Hepatocyte (in vitro differentiated cells): ENCODE results near the gene ZFTA. TPM values are rescaled to one million over a fixed set of nuclear protein-coding genes. Genes with fewer than 3 reads are reported as not detected.

ENCODE experiments used
- DNase-seq: peaks from one replicate; pipeline ENCODE4 v3.0.0-alpha.2; 2016; ENCODE audit warnings: low spot score
- H2AFZ ChIP-seq: fragments of 200-600 bp; sonication (generic); 2 replicates; pipeline ENCODE4 v1.6.0; 2016; ENCODE audit warnings: antibody characterized with exemption, mild to moderate bottlenecking
- H3K27ac ChIP-seq: fragments of 200-600 bp; sonication (generic); 2 replicates; pipeline ENCODE4 v1.5.1; 2016; ENCODE audit warnings: mild to moderate bottlenecking
- H3K27me3 ChIP-seq: fragments of 200-600 bp; sonication (generic); 2 replicates; pipeline ENCODE4 v1.6.1; 2016
- H3K36me3 ChIP-seq: fragments of 200-600 bp; sonication (generic); replicated peaks from 2 replicates; pipeline ENCODE4 v1.5.1; 2016; ENCODE audit warnings: low read depth; ENCODE audit not compliant: insufficient read depth
- H3K4me1 ChIP-seq: fragments of 200-600 bp; sonication (generic); 2 replicates; pipeline ENCODE4 v1.5.1; 2016; ENCODE audit warnings: mild to moderate bottlenecking, moderate library complexity; ENCODE audit not compliant: insufficient read depth
- H3K4me2 ChIP-seq: fragments of 200-600 bp; sonication (generic); 2 replicates; pipeline ENCODE4 v1.6.0; 2016
- H3K4me3 ChIP-seq: fragments of 200-600 bp; sonication (generic); 2 replicates; pipeline ENCODE4 v1.5.1; 2016; ENCODE audit warnings: mild to moderate bottlenecking
- H3K79me2 ChIP-seq: fragments of 200-600 bp; sonication (generic); 2 replicates; pipeline ENCODE4 v1.6.0; 2017; ENCODE audit warnings: mild to moderate bottlenecking
- H3K9me2 ChIP-seq: fragments of 200-600 bp; sonication (generic); replicated peaks from 2 replicates; pipeline ENCODE4 v1.6.0; 2017; ENCODE audit warnings: mild to moderate bottlenecking; ENCODE audit not compliant: insufficient read depth
- H3K9me3 ChIP-seq: fragments of 200-600 bp; sonication (generic); 2 replicates; pipeline ENCODE4 v1.5.1; 2016; ENCODE audit warnings: low read depth, mild to moderate bottlenecking
- H4K20me1 ChIP-seq: fragments of 200-600 bp; sonication (generic); 2 replicates; pipeline ENCODE4 v1.6.0; 2016; ENCODE audit warnings: mild to moderate bottlenecking; ENCODE audit not compliant: insufficient read depth, poor library complexity, severe bottlenecking
- CTCF ChIP-seq: fragments of 200-600 bp; sonication (generic); IDR thresholded peaks from 2 replicates; pipeline ENCODE4 v1.5.1; 2016; ENCODE audit warnings: antibody characterized with exemption, mild to moderate bottlenecking; ENCODE audit not compliant: poor library complexity
- EZH2 ChIP-seq: fragments of 200-600 bp; sonication (generic); IDR thresholded peaks from 2 replicates; pipeline ENCODE4 v1.6.1; 2016; ENCODE audit warnings: antibody characterized with exemption, mild to moderate bottlenecking, borderline replicate concordance
- EZH2phosphoT487 ChIP-seq: fragments of 200-600 bp; sonication (generic); IDR thresholded peaks from one replicate; pipeline ENCODE4 v1.6.1; 2018; ENCODE audit warnings: antibody characterized with exemption, mild to moderate bottlenecking, low read depth, moderate library complexity; ENCODE audit not compliant: unreplicated experiment, severe bottlenecking
- WGBS: methylation state at CpG from one replicate; pipeline ENCODE4 v1.1.6; 2016; ENCODE audit warnings: low lambda C conversion rate; ENCODE audit errors: missing lambda C conversion rate; 5-methylcytosine and 5-hydroxymethylcytosine counted together
- polyA plus RNA-seq: library from polyadenylated mRNA; unstranded; fragments of >200 nt; fragmentation: Nextera tagmentation; extraction: Ambion mirVana; gene quantifications from 2 replicates; pipeline ENCODE4 v1.2.1, GENCODE V29; 2016
- total RNA-seq: library from RNA; depleted of rRNA; stranded (reverse); fragments of >200 nt; gene quantifications from 2 replicates; pipeline ENCODE4 v1.2.3, GENCODE V29; 2014

ZFTA gene
- total and polyA plus RNA-seq, 2 experiments from 2014 or later = 14.7 to 44.1 TPM

- Histone ChIP-seq H3K9me2 (no peaks in the 10 kb centered on the region), H3K4me2 (peak overlapping the region; percentile 32), H3K4me3 (no peak overlapping the region), H3K9me3 (no peaks in the 10 kb centered on the region), H3K36me3 (no peaks in the 10 kb centered on the region), H3K27ac (peak overlapping the region; percentile 81), H2AFZ (peak overlapping the region; percentile 95), H3K4me1 (peaks cover 11% of the 10 kb centered on the region), H4K20me1 (no peaks in the 10 kb centered on the region), H3K27me3 (no peaks in the 10 kb centered on the region), H3K79me2 (no peaks in the 10 kb centered on the region)
- peak; percentile 15 for DNase-seq
- TF ChIP-seq CTCF (no peak), EZH2 (no peak), EZH2phosphoT487 (no peak)
- WGBS = 30% methylated on average over 5 of the region's 7 CpGs
Observed at GRCh38 chr11:63783925-63784592, 15.5 kb upstream of the ZFTA start.

- Histone ChIP-seq H4K20me1 (no peaks in the 10 kb centered on the region), H3K4me2 (no peak overlapping the region), H3K27me3 (no peaks in the 10 kb centered on the region), H3K4me3 (no peak overlapping the region), H2AFZ (no peak overlapping the region), H3K4me1 (peaks cover 11% of the 10 kb centered on the region), H3K9me2 (no peaks in the 10 kb centered on the region), H3K9me3 (no peaks in the 10 kb centered on the region), H3K79me2 (no peaks in the 10 kb centered on the region), H3K36me3 (no peaks in the 10 kb centered on the region), H3K27ac (no peak overlapping the region)
- DNase-seq = no peak
- no peak for TF ChIP-seq EZH2phosphoT487
- no peak for TF ChIP-seq CTCF
- TF ChIP-seq EZH2 = no peak
- 91% methylated on average over 6 of the region's 6 CpGs for whole genome bisulfite sequencing
Observed at GRCh38 chr11:63782749-63783148, 14.2 kb upstream of the ZFTA start.

DNA sequence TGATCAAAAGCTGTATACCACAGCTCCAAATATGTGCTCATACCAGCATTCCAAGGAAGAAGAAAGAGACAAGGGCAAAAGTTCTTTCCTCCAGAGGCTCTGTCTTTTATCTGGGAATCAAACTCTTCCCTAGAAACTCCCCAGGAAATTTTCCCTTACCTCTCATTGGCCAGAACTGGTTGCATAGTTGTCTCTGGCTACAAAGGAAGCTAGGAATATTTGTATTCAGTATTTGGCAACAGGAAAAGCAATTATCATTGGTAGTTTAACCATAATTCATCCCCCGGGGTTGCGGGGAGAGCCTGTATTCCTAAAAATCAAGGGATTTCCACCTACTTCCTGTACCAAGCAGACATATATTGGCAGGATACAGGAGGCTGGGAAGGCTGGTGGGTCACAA lies 10.5 kb upstream of the ZFTA start:
- Histone ChIP-seq H3K9me3 (no peaks in the 10 kb centered on the region), H3K27ac (no peak overlapping the region), H2AFZ (no peak overlapping the region), H3K27me3 (no peaks in the 10 kb centered on the region), H3K4me1 (peaks cover 6% of the 10 kb centered on the region), H3K4me3 (no peak overlapping the region), H3K4me2 (no peak overlapping the region), H4K20me1 (no peaks in the 10 kb centered on the region), H3K36me3 (no peaks in the 10 kb centered on the region), H3K79me2 (no peaks in the 10 kb centered on the region), H3K9me2 (no peaks in the 10 kb centered on the region)
- no peak for DNase-seq
- WGBS = 61% methylated on average over 2 of the region's 2 CpGs
- TF ChIP-seq CTCF (no peak), EZH2phosphoT487 (no peak), EZH2 (no peak)
